ENCODE measurements around the gene FRMD3. TPM values are rescaled to one million over a fixed set of nuclear protein-coding genes. Genes with fewer than 3 reads are reported as not detected.

Gene FRMD3
- total RNA-seq, 1 donor from 2014 or later: 1.9 TPM

GRCh38 chr9:83497441-83497840 is 40.8 kb downstream of the FRMD3 start:
- Mint-ChIP-seq H3K36me3 (no peaks in the 10 kb centered on the region), H3K27me3 (ENCODE audit: insufficient read depth, low read depth) (peaks cover 3% of the 10 kb centered on the region), H3K4me3 (no peak overlapping the region), H3K27ac (no peak overlapping the region), H3K4me1 (peaks cover 18% of the 10 kb centered on the region), H3K9me3 (no peaks in the 10 kb centered on the region)
- H3K27ac ChIP-seq: no peak overlapping the region
- H3K4me2 ChIP-seq: no peak overlapping the region
- TF ChIP-seq EZH2 (IDR thresholded peaks at IDR 0.05) (no peak), EZH2phosphoT487 (IDR thresholded peaks at IDR 0.05) (no peak), CTCF (IDR thresholded peaks at IDR 0.05) (no peak)
- no peaks in the 10 kb centered on the region for H3K36me3 ChIP-seq
- H3K79me2 ChIP-seq (ENCODE audit: low read depth): no peaks in the 10 kb centered on the region
- no peaks in the 10 kb centered on the region for H3K4me1 ChIP-seq
- no peak overlapping the region for H3K4me3 ChIP-seq
- H2AFZ ChIP-seq (replicated peaks): no peak overlapping the region
- no peak overlapping the region for H3K9ac ChIP-seq
- no peaks in the 10 kb centered on the region for H3K27me3 ChIP-seq
- no peaks in the 10 kb centered on the region for H3K9me3 ChIP-seq (ENCODE audit: low read depth)
- DNase-seq (ENCODE audit: low spot score): no peak
- no peaks in the 10 kb centered on the region for H3F3A ChIP-seq (ENCODE audit: low read depth)
- H4K20me1 ChIP-seq (ENCODE audit: low read depth): no peaks in the 10 kb centered on the region

- no peak overlapping the region for H3K9ac ChIP-seq
- H3K9me3 ChIP-seq (ENCODE audit: low read depth): no peaks in the 10 kb centered on the region
- no peaks in the 10 kb centered on the region for H3K27me3 ChIP-seq
- Mint-ChIP-seq H3K4me1 (peaks cover 4% of the 10 kb centered on the region), H3K9me3 (no peaks in the 10 kb centered on the region), H3K27me3 (ENCODE audit: insufficient read depth, low read depth) (peaks cover 5% of the 10 kb centered on the region), H3K4me3 (no peak overlapping the region), H3K36me3 (no peaks in the 10 kb centered on the region), H3K27ac (no peak overlapping the region)
- H3K79me2 ChIP-seq (ENCODE audit: low read depth): no peaks in the 10 kb centered on the region
- no peak overlapping the region for H2AFZ ChIP-seq (replicated peaks)
- H3K4me2 ChIP-seq: no peak overlapping the region
- H3F3A ChIP-seq (ENCODE audit: low read depth): no peaks in the 10 kb centered on the region
- no peak overlapping the region for H3K27ac ChIP-seq
- no peaks in the 10 kb centered on the region for H3K4me1 ChIP-seq
- no peak for TF ChIP-seq EZH2phosphoT487 (IDR thresholded peaks at IDR 0.05)
- H3K36me3 ChIP-seq: no peaks in the 10 kb centered on the region
- H4K20me1 ChIP-seq (ENCODE audit: low read depth): no peaks in the 10 kb centered on the region
- DNase-seq (ENCODE audit: low spot score): no peak
- no peak overlapping the region for H3K4me3 ChIP-seq
These were observed 46.2 kb downstream of the FRMD3 start for GRCh38 chr9:83491995-83492394.

- H3K4me1 Mint-ChIP-seq: peaks cover 4% of the 10 kb centered on the region
- H3K4me1 ChIP-seq: no peaks in the 10 kb centered on the region
These were observed 46.8 kb downstream of the FRMD3 start for GRCh38 chr9:83491413-83491812.

DNA sequence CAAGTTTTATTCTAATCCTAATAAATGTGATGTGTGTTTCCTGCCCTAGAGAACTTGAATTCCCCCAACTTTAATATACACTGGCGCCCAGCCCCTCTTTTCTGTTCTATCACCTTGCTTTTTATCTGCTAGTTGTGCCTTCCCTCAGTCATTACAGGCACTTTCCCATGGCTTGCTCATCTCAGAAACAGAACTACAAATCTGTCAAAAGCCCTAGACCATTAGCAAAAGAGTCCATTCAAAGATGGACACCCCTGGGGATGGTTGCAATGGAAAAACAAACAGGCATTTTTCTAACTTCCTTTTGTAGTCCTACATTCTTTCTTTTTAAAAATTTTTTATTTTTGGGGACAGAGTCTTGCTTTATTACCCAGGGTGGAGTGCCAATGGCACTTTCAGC is 48.2 kb downstream of the FRMD3 start:
- no peaks in the 10 kb centered on the region for H3K36me3 Mint-ChIP-seq
- Histone ChIP-seq H2AFZ (replicated peaks) (no peak overlapping the region), H3K79me2 (ENCODE audit: low read depth) (no peaks in the 10 kb centered on the region), H4K20me1 (ENCODE audit: low read depth) (no peaks in the 10 kb centered on the region), H3K4me3 (no peak overlapping the region), H3K36me3 (no peaks in the 10 kb centered on the region), H3F3A (ENCODE audit: low read depth) (no peaks in the 10 kb centered on the region), H3K4me1 (no peaks in the 10 kb centered on the region), H3K9ac (no peak overlapping the region), H3K27ac (no peak overlapping the region), H3K9me3 (ENCODE audit: low read depth) (no peaks in the 10 kb centered on the region), H3K4me2 (no peak overlapping the region), H3K27me3 (no peaks in the 10 kb centered on the region)
- no peak overlapping the region for H3K27ac Mint-ChIP-seq
- no peak for DNase-seq (ENCODE audit: low spot score)
- no peak for TF ChIP-seq CTCF (IDR thresholded peaks at IDR 0.05)
- TF ChIP-seq EZH2phosphoT487 (IDR thresholded peaks at IDR 0.05): no peak
- no peak for TF ChIP-seq EZH2 (IDR thresholded peaks at IDR 0.05)
- H3K9me3 Mint-ChIP-seq: no peaks in the 10 kb centered on the region
- no peak overlapping the region for H3K4me3 Mint-ChIP-seq
- H3K4me1 Mint-ChIP-seq: peaks cover 4% of the 10 kb centered on the region
- H3K27me3 Mint-ChIP-seq (ENCODE audit: insufficient read depth, low read depth): peaks cover 5% of the 10 kb centered on the region

More at GRCh38 chr9:83491413-83491812, 46.8 kb downstream of the FRMD3 start:
- Mint-ChIP-seq H3K27me3 (ENCODE audit: insufficient read depth, low read depth) (peaks cover 5% of the 10 kb centered on the region), H3K27ac (no peak overlapping the region), H3K9me3 (no peaks in the 10 kb centered on the region), H3K4me3 (no peak overlapping the region), H3K36me3 (no peaks in the 10 kb centered on the region)
- Histone ChIP-seq H3F3A (ENCODE audit: low read depth) (no peaks in the 10 kb centered on the region), H3K4me3 (no peak overlapping the region), H3K4me2 (no peak overlapping the region), H3K36me3 (no peaks in the 10 kb centered on the region), H4K20me1 (ENCODE audit: low read depth) (no peaks in the 10 kb centered on the region), H2AFZ (replicated peaks) (no peak overlapping the region), H3K27ac (no peak overlapping the region), H3K79me2 (ENCODE audit: low read depth) (no peaks in the 10 kb centered on the region), H3K27me3 (no peaks in the 10 kb centered on the region), H3K9ac (no peak overlapping the region), H3K9me3 (ENCODE audit: low read depth) (no peaks in the 10 kb centered on the region)
- no peak for DNase-seq (ENCODE audit: low spot score)
- TF ChIP-seq CTCF (IDR thresholded peaks at IDR 0.05): no peak
